ENCODE measurements around the gene SOS2.
"Not testable (repeated sequence)": the region's sequence is repeated elsewhere in the genome, so short reads cannot be mapped to it uniquely, and the experiment has no call there.

The SOS2 gene

DNA sequence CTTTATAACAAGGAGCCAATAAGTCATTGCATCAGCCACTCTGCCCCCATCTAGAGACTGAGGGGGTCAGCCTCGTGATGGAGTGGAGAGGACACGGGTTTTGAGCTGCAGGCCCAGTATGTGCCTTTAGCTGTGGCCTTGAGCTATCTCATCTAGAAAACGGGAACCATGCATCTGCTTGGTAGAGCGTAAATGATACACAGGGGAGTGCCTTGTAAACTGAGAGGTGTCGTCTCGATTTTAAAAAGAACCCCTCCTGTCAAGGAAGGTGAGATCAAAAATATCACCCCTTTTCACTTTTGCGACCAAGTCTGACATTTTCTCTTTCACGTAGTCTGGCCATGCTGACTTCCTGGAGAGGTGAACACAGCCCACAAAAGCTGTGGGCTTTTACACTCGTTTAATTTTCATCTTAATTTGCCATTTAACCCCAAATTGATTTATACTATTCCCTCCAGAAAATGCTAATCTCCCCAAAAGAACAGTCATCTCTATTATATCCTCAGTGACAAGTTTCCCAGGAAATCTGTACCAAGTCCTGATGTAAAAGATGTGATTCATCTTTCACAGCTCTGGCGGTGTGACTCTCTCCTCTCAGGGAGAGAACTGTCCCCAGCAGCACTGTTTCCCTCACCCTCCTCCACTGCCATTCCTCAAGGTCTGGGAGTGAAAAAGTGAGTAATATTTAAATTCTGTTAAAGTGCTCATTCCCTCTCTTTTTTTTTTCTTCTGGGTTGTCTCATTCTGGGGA is 145.6 kb downstream of the SOS2 start:
- peak; percentile 15 for DNase-seq (ENCODE audit: low spot score)

DNA sequence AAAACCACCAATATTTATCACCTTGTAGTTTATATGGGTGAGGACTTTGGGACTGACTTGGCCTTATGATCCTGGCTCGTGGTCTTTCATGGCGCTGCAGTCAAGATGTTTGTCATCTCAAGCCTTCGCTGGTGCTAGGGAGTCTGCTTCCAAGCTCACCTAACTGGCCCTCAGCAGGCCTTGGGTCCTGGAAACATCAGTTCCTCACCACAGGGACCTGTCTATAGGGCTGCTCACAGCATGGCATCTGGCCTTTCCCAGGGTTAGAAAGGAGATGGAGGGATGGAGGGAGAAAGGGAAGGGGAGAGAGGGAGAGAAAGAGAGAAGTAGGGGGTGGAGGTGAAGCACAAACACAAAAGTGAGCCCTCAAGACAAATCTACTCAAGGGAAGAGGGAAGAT is 146.7 kb downstream of the SOS2 start:
- DNase-seq (ENCODE audit: low spot score), result no peak

DNA sequence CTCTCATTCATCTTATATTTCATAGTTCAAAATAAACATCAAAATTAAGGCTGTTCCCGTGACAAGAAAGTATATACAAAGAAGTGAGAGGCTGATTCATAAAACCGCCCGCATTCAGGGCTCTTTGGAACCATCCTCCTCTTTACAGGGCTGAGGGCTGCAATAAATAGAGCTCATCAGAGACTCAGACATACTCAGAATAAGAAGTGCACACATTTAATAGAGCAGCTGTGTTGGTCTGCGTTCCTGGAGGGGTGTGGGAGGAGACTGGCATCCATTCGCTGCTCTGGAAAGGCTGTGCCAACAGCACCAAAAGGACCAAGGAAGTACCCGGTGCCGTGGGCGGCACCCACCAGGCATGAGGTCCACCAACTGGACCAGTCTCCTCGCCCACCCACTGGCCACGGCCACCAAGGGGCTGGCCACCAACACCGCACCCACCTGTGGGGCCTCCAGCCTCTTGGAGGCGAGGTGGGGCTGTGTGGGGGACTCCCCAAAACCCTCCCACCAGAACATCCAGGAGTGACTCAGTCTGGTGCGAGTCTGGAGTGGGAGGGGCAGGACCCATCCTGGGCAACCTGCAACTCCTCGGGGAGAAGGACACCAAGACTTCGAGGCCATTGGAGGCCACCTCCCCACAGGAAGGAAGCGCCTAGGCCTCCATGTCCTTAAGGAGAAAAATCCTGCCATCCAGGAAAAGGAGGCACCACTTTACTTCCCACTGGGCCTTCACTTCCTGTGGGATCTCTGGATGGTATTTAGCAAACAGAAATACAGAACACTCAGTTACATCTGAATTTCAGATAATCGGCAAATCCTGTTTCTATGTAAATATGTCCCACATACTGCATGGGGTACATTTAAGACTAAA is 147.7 kb downstream of the SOS2 start:
- peak; percentile 50 for DNase-seq (ENCODE audit: low spot score)

DNA sequence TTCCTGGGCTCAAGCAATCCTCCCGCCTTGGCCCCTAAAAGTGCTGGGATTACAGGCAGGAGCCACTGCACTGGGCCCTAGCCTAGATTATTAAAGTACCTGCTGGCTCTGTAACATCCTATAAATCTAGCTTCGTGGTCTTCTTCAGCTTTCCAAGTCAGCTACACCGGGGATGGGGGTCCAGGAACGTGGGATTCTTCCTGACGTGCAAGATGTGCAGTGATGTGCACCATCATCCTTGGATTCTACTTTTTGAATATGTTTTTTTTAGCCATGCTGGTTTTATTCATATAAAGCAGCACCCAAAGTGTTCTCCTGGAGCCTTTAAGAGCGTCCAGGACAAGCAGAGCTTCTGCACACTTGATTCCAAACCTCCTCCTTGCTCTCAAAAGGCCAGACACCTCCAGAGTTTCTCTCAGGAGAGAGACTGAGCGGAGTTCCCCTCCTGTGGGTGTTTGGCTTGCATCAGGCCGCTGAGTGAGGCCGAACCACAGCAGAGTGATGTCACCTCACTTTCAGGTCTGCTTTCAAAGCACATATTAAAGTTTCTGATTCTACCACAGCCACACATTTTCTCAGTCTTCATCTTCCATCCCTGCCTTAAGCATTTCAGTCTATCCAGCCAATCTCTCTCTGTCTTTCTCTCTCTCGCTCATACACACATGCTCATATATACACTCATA is 148.5 kb downstream of the SOS2 start:
- peak; percentile 84 for DNase-seq (ENCODE audit: low spot score)

DNA sequence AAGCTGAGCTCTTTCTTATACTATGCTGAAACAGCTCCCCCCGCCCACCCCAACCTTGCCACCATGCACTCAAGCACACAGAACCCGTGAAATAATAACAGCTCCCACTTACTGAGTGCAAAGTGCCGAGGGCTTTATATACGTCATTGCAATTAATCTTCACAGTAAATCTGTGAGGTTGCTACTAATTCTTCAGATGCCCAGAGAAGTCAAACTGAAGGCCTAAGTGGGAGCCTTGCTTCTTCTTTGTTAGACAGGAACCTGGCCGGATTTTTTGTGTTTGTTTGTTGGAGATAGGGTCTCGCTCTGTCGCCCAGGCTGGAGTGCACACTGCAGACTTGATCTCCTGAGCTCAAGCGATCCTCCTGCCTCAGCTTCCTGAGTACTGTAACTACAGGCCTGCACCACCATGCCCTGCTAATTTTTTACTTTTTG is 149.1 kb downstream of the SOS2 start:
- peak; percentile 49 for DNase-seq (ENCODE audit: low spot score)

DNA sequence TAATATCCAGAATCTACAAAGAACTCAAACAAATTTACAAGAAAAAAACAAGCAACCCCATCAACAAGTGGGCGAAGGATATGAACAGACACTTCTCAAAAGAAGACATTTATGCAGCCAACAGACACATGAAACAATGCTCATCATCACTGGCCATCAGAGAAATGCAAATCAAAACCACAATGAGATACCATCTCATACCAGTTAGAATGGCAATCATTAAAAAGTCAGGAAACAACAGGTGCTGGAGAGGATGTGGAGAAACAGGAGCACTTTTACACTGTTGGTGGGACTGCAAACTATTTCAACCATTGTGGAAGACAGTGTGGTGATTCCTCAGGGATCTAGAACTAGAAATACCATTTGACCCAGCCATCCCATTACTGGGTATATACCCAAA is 152.3 kb downstream of the SOS2 start:
- DNase-seq (ENCODE audit: low spot score), result not testable (repeated sequence)

DNA sequence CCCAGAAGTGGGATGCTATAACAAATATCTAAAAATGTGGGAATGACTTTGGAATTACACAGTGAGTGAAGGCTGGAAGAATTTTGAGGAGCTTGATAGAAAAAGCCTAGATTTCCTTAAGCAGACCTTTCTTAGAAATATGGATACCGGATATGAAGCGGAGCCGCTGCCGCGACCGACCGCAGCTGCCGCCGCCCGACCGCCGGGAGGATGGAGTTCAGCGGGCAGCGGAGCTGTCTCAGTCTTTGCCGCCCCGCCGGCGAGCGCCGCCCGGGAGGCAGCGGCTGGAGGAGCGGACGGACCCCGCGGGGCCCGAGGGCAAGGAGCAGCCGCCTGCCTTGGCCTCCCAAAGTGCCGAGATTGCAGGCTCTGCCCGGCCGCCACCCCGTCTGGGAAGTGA is 157.7 kb downstream of the SOS2 start:
- DNase-seq (ENCODE audit: low spot score), result not testable (repeated sequence)

DNA sequence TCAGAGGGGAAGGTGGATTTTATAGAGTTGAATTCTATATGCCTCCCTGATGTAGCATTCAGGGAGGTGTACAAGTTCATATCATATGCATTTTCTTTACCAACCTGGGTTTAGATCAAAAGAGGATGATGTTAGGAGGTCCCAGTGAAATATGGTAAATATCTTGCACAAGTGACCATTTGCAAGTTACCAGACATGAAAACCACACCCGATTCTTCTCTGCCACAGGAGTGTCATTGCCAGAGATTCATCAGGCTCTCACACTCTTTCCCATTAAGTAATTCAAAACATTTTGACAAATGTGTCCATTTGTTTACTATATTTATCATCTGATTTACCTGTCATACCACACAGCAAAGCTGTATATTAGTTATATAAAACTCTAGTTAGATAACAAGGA is 159.0 kb downstream of the SOS2 start:
- DNase-seq (ENCODE audit: low spot score), result no peak

DNA sequence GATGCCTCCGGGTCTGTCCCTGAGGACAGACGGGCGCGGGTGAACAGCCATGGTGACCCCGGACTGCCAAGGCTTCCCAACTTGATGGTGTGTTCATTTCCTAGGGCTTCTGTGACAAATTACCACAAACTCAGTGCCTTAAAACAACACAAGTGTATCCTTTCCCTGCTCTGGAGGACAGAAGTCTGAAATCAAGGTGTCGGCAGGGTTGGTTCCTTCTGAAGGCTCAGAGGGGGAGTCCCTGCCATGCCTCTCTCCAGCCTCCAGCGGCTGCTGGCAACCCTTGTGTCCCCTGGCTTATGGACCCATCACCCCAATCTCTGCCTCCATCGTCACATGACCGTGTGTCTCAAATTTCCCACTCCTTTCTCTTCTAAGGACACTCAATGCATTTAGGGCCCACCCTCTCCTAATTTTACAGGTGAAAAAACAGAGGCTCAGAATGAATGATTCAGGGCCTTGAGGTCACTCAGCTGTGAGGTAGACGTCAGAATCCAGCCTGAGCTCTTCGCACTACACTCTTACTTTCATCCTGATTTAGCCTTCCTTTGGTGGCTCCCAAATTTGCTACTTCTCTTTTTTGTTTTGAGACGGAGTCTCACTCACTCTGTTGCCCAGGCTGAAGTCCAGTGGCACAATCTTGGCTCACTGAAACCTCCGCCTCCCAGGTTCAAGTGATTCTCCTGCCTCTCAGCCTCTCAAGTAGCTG is 160.4 kb downstream of the SOS2 start:
- no peak for DNase-seq (ENCODE audit: low spot score)

DNA sequence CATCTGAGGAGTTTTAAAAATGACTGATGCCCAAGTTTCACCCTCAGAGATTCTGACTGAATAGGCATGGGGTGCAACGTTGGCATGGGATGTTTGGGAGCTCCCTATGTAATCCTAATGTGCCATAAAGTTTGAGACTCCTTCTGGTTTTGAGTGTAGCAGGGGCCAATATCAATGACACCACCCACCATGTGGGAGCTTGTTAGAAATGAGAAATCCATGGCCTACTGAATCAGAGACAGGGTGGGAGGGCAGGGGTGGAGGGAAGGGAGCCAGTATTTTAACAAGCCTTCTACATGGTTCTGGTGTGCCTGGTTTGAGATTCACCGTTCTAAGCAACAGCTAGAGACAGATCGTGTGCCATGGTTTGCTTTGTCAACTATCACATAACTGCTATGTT is 161.1 kb downstream of the SOS2 start:
- no peak for DNase-seq (ENCODE audit: low spot score)

DNA sequence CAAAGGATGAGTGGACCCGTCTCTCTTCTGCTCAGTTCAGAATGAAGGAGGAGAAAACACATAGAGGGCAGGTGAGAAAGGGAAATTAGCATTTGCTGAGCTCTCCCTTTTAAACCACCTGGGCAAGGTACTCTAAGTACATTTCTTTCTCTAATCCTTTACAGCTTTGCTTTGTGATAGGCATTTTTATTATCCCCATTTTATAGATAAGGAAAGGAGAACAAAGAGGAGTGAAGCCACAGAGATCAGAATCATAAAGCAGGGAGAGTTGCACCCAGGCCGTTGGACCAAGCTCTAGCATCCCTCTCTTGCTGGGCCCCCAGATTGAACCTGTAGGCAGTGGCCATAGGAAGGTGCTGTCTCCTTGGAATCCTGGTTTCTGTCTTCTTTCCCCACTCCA is 162.1 kb downstream of the SOS2 start:
- no peak for DNase-seq (ENCODE audit: low spot score)

DNA sequence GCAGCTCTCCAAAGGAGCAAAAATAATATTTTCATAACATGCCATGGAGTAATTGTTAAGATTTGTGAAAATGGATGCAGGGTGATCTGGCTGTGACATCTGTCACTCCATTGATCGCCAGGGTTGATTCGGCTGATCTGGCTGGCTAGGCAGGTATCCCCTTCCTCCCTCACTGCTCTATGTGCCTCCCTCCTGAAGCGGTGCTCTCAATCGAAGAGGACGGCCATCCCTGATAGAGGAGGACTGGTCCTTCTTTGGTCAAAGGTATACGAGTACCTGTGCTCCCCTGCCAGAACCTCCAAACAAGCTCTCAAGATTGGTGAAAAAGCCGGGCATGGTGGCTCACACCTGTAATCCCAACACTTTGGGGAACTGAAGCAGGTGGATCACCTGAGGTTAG is 162.9 kb downstream of the SOS2 start:
- DNase-seq (ENCODE audit: low spot score), result no peak

DNA sequence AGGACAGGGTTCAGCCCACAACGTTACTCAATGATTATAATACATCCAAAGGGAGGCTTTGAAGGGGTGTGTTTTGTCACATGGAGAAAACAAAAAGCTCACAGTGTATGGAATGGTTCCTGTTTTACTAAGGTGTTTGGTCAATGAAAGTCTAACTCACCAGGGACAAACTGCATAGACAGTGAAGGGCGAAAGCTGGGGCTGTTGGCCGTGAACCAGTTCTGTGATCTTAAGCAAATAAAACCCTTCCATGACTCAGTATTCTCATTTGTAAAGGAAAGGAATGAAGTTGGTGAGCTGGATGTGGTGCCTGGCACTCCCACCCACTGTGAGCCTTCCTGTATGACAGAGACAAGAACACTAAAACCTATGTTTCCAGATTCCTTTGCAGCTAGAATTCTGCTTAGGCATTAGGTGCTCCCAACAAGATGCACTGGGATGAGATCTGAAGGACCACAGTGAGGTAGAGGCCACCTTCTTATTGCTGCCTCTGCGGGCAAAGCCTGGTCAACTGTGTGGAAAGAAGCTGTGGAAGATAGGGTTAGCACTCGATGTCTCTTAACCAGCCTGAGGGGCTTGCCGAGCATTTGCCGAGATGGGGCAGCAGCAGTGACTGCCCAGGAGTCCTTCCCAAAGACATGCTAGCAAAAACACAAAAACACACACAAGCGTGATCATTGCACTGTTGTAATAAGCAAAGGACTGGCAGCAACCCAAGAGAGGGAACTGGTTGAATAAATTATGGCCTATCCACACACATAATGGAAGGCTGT is 163.5 kb downstream of the SOS2 start:
- no peak for DNase-seq (ENCODE audit: low spot score)

Measured in CD4-positive, alpha-beta T cell treated with Interleukin-6 at 100 ng/mL for 8 hours (primary cell).